Pancreas (tissue), 10 donors: Measurements from ENCODE around the gene TNRC6A. TPM values are rescaled to one million over a fixed set of nuclear protein-coding genes. Genes with fewer than 3 reads are reported as not detected.
"Not testable (repeated sequence)": the region's sequence is repeated elsewhere in the genome, so short reads cannot be mapped to it uniquely, and the experiment has no call there.

ENCODE experiments used
- ATAC-seq, 4 donors: fragments of 200-7000 bp; cut with Tn5 transposase; one replicate each; pipeline versions ENCODE4 v1.8.0 to v1.9.1; 2020; ENCODE audit warnings: mild to moderate bottlenecking in 4 of 4, moderate library complexity in 4 of 4
- DNase-seq, 6 donors: peaks; one replicate each; pipeline ENCODE4 v3.0.0-alpha.2; 2020
- FAIRE-seq: peaks from 2 replicates; lab custom pipeline; 2012; peaks lifted over from hg19 to GRCh38; lab: Jason Lieb, UNC
- H3K27ac ChIP-seq, 4 donors: fragments of 200-600 bp; sonication (generic); 1 replicate in 3 of 4; 2 replicates in 1 of 4; pipeline versions ENCODE4 v1.5.0 to v1.8.0; 2020
- H3K27me3 ChIP-seq, 4 donors: fragments of 200-600 bp; one replicate each; pipeline ENCODE4 v1.8.0; 2021
- H3K36me3 ChIP-seq, 3 donors: fragments of 200-600 bp; sonication (generic) in 1 of 3; one replicate each; pipeline versions ENCODE4 v1.5.0 to v1.8.0; 2020 to 2021
- H3K4me1 ChIP-seq, 3 donors: fragments of 200-600 bp; one replicate each; pipeline ENCODE4 v1.8.0; 2021
- H3K4me3 ChIP-seq, 4 donors: fragments of 200-600 bp; sonication (generic) in 2 of 4; one replicate each; pipeline versions ENCODE4 v1.5.0 to v1.8.0; 2020 to 2021
- H3K9me3 ChIP-seq, 4 donors: fragments of 200-600 bp; one replicate each; pipeline ENCODE4 v1.8.0; 2021
- CTCF ChIP-seq, 4 donors: fragments of 200-600 bp; sonication (generic) in 3 of 4; IDR thresholded peaks; one replicate each; pipeline versions ENCODE4 v1.5.0 to v1.8.0; 2021; ENCODE audit warnings: antibody characterized with exemption in 4 of 4
- WGBS, 2 donors: extraction: QIAGEN DNeasy Blood & Tissue Kit; methylation state at CpG; one replicate each; pipeline ENCODE4 v1.1.7; 2013; 5-methylcytosine and 5-hydroxymethylcytosine counted together
- intact Hi-C, 3 donors: fragments of 100-400 bp; cut with DNase I; formaldehyde crosslinking; loops; one replicate each; pipeline versions ENCODE4 v1.11.1 to v1.14.2; 2022
- polyA plus RNA-seq, 2 donors: library from polyadenylated mRNA; stranded (reverse); fragments of 200-250 nt; gene quantifications; one replicate each; pipeline ENCODE4 v1.2.3, GENCODE V29; 2013
- total RNA-seq, 6 donors: library from RNA; stranded (reverse); fragmentation: NEBNext Ultra II Directional in 4 of 6; extraction: Animal tissue kit (Norgen Biotek cat#: 25700) in 4 of 6; gene quantifications; one replicate each; pipeline versions ENCODE4 v1.2.1 to v1.2.4, GENCODE V29; 2021 to 2023
- donor health status: healthy with polysubstance abuse.
- donor health status: DM: no; HTN: no; CAD: no; lungs with moderate emphysema.
- donor health status: DM: no; HTN: no; CAD: no.
- donor health status: control.
- donor health status: control.
- donor health status: Bipolar disorder and iron deficiency.
- donor health status: DM: yes; HTN: yes; CAD: no.
- donor health status: DM: no; HTN: no; CAD: no.
- donor health status: DM: no; HTN: no; CAD: no.
- donor health status: DM: yes; HTN: yes; CAD: no.

Gene TNRC6A
- total and polyA plus RNA-seq, 8 donors = 15.6 to 33.9 (median 23.2) TPM

- H3K9me3 ChIP-seq = no peaks in the 10 kb centered on the region
- H3K27me3 ChIP-seq = no peaks in the 10 kb centered on the region
- ATAC-seq = peak; percentile 62 to 89 (median 84)
- H3K4me1 ChIP-seq = peaks cover 0 to 4% (median 2%) of the 10 kb centered on the region in 3 donors
- H3K27ac ChIP-seq = peak overlapping the region in 1 of 4 donors; percentile 25
- 66 to 71% methylated on average over 11 of the region's 11 CpGs for WGBS, 2 donors
- peak in 4 of 6 donors; percentile 38 to 72 (median 60) for DNase-seq
- no peak overlapping the region for H3K4me3 ChIP-seq
- no peak for TF ChIP-seq CTCF (IDR thresholded peaks at IDR 0.05)
- intact Hi-C loops = no loop called here
- no peak for FAIRE-seq
- no peaks in the 10 kb centered on the region for H3K36me3 ChIP-seq
Observed at GRCh38 chr16:24700549-24701392, 28.7 kb upstream of the TNRC6A start.

- peak overlapping the region in 1 of 4 donors; percentile 25 for H3K27ac ChIP-seq
- FAIRE-seq = no peak
- H3K4me1 ChIP-seq = peaks cover 0 to 7% (median 5%) of the 10 kb centered on the region in 3 donors
- intact Hi-C loops = no loop called here
- no peak for DNase-seq
- no peak for TF ChIP-seq CTCF (IDR thresholded peaks at IDR 0.05)
- H3K27me3 ChIP-seq = no peaks in the 10 kb centered on the region
- no peaks in the 10 kb centered on the region for H3K9me3 ChIP-seq
- H3K36me3 ChIP-seq = no peaks in the 10 kb centered on the region
- no peak overlapping the region for H3K4me3 ChIP-seq
- ATAC-seq = no peak
- 67 to 74% methylated on average over 5 of the region's 5 CpGs for WGBS, 2 donors
Observed at GRCh38 chr16:24701521-24701951, 27.9 kb upstream of the TNRC6A start.

GRCh38 chr16:24707760-24708159 lies 21.7 kb upstream of the TNRC6A start:
- FAIRE-seq, H3K27me3 ChIP-seq, H3K4me1 ChIP-seq, H3K27ac ChIP-seq, H3K36me3 ChIP-seq, H3K9me3 ChIP-seq, ATAC-seq, DNase-seq, H3K4me3 ChIP-seq, intact Hi-C loops: not testable (repeated sequence)
- 33 to 41% methylated on average over 7 of the region's 7 CpGs for WGBS, 2 donors

- no peaks in the 10 kb centered on the region for H3K4me1 ChIP-seq
Observed at GRCh38 chr16:24713379-24713778, 16.1 kb upstream of the TNRC6A start.

GRCh38 chr16:24717411-24717810 lies 12.0 kb upstream of the TNRC6A start:
- DNase-seq (no peak), FAIRE-seq (no peak), ATAC-seq (no peak)
- H3K4me1 ChIP-seq = no peaks in the 10 kb centered on the region
- H3K27me3 ChIP-seq = no peaks in the 10 kb centered on the region
- no peak for TF ChIP-seq CTCF (IDR thresholded peaks at IDR 0.05)
- no peak overlapping the region for H3K4me3 ChIP-seq
- no peak overlapping the region for H3K27ac ChIP-seq
- no peaks in the 10 kb centered on the region for H3K36me3 ChIP-seq
- WGBS, 2 donors = 50 to 59% methylated on average over 6 of the region's 6 CpGs
- no peaks in the 10 kb centered on the region for H3K9me3 ChIP-seq
- intact Hi-C loops = no loop called here

More at GRCh38 chr16:24713379-24713778, 16.1 kb upstream of the TNRC6A start:
- no peaks in the 10 kb centered on the region for H3K36me3 ChIP-seq
- no peak overlapping the region for H3K27ac ChIP-seq
- FAIRE-seq (no peak), ATAC-seq (no peak), DNase-seq (no peak)
- no peak for TF ChIP-seq CTCF (IDR thresholded peaks at IDR 0.05)
- H3K27me3 ChIP-seq = no peaks in the 10 kb centered on the region
- no peaks in the 10 kb centered on the region for H3K9me3 ChIP-seq
- intact Hi-C loops = no loop called here
- H3K4me3 ChIP-seq = no peak overlapping the region
